ENCODE results near the gene ZDHHC8. TPM values are rescaled to one million over a fixed set of nuclear protein-coding genes. Genes with fewer than 3 reads are reported as not detected.

ZDHHC8 gene
- total RNA-seq, 1 experiment from 2014 or later, result 51.7 TPM

GRCh38 chr22:20108757-20109230 lies 22.8 kb upstream of the ZDHHC8 start:
- no peaks in the 10 kb centered on the region; the same call in 1 of the 2 replicates for H3K27me3 ChIP-seq (ENCODE audit: insufficient read depth, low read length)
- H3K27me3 Mint-ChIP-seq (ENCODE audit: low read depth), result no peaks in the 10 kb centered on the region; the same call in 1 of the 2 replicates
- H3K36me3 Mint-ChIP-seq (ENCODE audit: insufficient read depth in 1 of 3, low read depth in 3 of 3), result peaks cover 26 to 76% (median 64%) of the 10 kb centered on the region in 3 experiments; a peak in 6 of 7 replicates
- H3K79me1 ChIP-seq (ENCODE audit: insufficient read depth, low read depth, low read length, poor library complexity, severe bottlenecking), result no peaks in the 10 kb centered on the region
- no peak overlapping the region for H3K4ac ChIP-seq (ENCODE audit: low read depth, low read length)
- 0 out of 2 replicates have a peak, but pooled peaks cover 1% of the 10 kb centered on the region for H3K79me2 ChIP-seq (ENCODE audit: insufficient read depth, low read length)
- no peaks in the 10 kb centered on the region for H3K4me1 ChIP-seq (ENCODE audit: insufficient read depth, low read length)
- no peak overlapping the region for H2BK120ac ChIP-seq (ENCODE audit: low read depth, low read length, poor library complexity, severe bottlenecking)
- no peaks in the 10 kb centered on the region for H3K9me3 Mint-ChIP-seq
- no peak overlapping the region for H2AFZ ChIP-seq (ENCODE audit: low read length)
- WGBS (ENCODE audit: extremely low coverage, insufficient read length, low lambda C conversion rate), result no CpG with 5 or more reads among the region's 12 CpGs
- no peak overlapping the region for H3K27ac ChIP-seq (ENCODE audit: insufficient read length, low read depth, low read length)
- H2AK5ac ChIP-seq (ENCODE audit: insufficient read length, low read length), result no peak overlapping the region
- no peak overlapping the region for H3K27ac Mint-ChIP-seq
- no peak overlapping the region for H4K5ac ChIP-seq (ENCODE audit: insufficient read length, low read depth, low read length)
- no peak overlapping the region for H2BK12ac ChIP-seq (ENCODE audit: insufficient read length, low read depth, low read length)
- no peak overlapping the region for H3K56ac ChIP-seq (ENCODE audit: insufficient read length, low read depth, low read length)
- no peaks in the 10 kb centered on the region for H3K9me3 ChIP-seq (ENCODE audit: control insufficient read depth, low read depth, low read length)
- no peak overlapping the region for H4K8ac ChIP-seq (replicated peaks; ENCODE audit: insufficient read length, low read depth, low read length)
- H2BK20ac ChIP-seq (ENCODE audit: low read depth, low read length, poor library complexity, severe bottlenecking), result no peak overlapping the region
- no peak overlapping the region for H3K9ac ChIP-seq (ENCODE audit: extremely low read depth, insufficient read length, low read length)
- no peak overlapping the region for H4K91ac ChIP-seq (ENCODE audit: insufficient read length, low read depth, low read length)
- no peak overlapping the region for H3K23ac ChIP-seq (ENCODE audit: insufficient read length, low read depth, low read length)
- H3T11ph ChIP-seq (ENCODE audit: low read length), result no peak overlapping the region
- no peak overlapping the region for H3K4me3 Mint-ChIP-seq
- no peak overlapping the region for H3K14ac ChIP-seq (ENCODE audit: insufficient read depth, low read length)
- H3K18ac ChIP-seq (ENCODE audit: insufficient read length, low read depth, low read length), result no peak overlapping the region
- H2BK15ac ChIP-seq (ENCODE audit: low read depth, low read length), result no peak overlapping the region
- no peak overlapping the region for H3K4me2 ChIP-seq (ENCODE audit: insufficient read depth, insufficient read length, low read length)
- no peak for TF ChIP-seq CTCF (conservative IDR thresholded peaks at IDR 0.05)
- H4K20me1 ChIP-seq (ENCODE audit: control insufficient read depth, insufficient read depth, insufficient read length), result no peaks in the 10 kb centered on the region
- no peak overlapping the region for H2BK5ac ChIP-seq (ENCODE audit: insufficient read length, low read length)
- DNase-seq, result no peak
- H3K4me1 Mint-ChIP-seq, result no peaks in the 10 kb centered on the region; a peak in 2 of 4 replicates
- H3K23me2 ChIP-seq (ENCODE audit: insufficient read length, low read depth, low read length, poor library complexity, severe bottlenecking), result no peaks in the 10 kb centered on the region
